Measurements from ENCODE around the gene SMG6.

- no peak for TF ChIP-seq MAX (IDR thresholded peaks at IDR 0.05)
- TF ChIP-seq TEAD4 (IDR thresholded peaks at IDR 0.05; ENCODE audit: low read depth, low read length), result no peak
- no peak for TF ChIP-seq JUN (IDR thresholded peaks at IDR 0.05; ENCODE audit: low read depth, low read length)
- no peak for TF ChIP-seq CREB1 (IDR thresholded peaks at IDR 0.05)
- no peak for TF ChIP-seq BACH1 (IDR thresholded peaks at IDR 0.05; ENCODE audit: low read length)
- TF ChIP-seq SUZ12 (IDR thresholded peaks at IDR 0.05; ENCODE audit: low read length), result no peak
- TF ChIP-seq CTCF (IDR thresholded peaks at IDR 0.05; ENCODE audit: control extremely low read depth in 1 of 3, insufficient read depth in 1 of 3, low read depth in 1 of 3, low read length in 3 of 3), result no peak
- no peak for TF ChIP-seq ZNF274 (IDR thresholded peaks at IDR 0.05; ENCODE audit: borderline replicate concordance, extremely low read depth, low read length)
- no peak for TF ChIP-seq EZH2 (IDR thresholded peaks at IDR 0.05; ENCODE audit: low read depth, low read length, severe bottlenecking)
- TF ChIP-seq SP4 (IDR thresholded peaks at IDR 0.05; ENCODE audit: low read length), result no peak
- no peak for TF ChIP-seq YY1 (IDR thresholded peaks at IDR 0.05; ENCODE audit: low read depth, low read length)
- TF ChIP-seq POLR2A (IDR thresholded peaks at IDR 0.05; ENCODE audit: control extremely low read depth in 1 of 2, low read depth in 2 of 2, low read length in 2 of 2), result no peak
- TF ChIP-seq TAF1 (IDR thresholded peaks at IDR 0.05; ENCODE audit: low read depth, low read length), result no peak
Observed at GRCh38 chr17:2283302-2283701, 20.3 kb downstream of the SMG6 start.
